ENCODE data around the gene OR2W1. TPM values are rescaled to one million over a fixed set of nuclear protein-coding genes. Genes with fewer than 3 reads are reported as not detected.

Gene OR2W1
- total and polyA plus RNA-seq, 7 donors = not detected

GRCh38 chr6:29079203-29079602 is 34.2 kb upstream of the OR2W1 start:
- Histone ChIP-seq H3K36me3 (no peaks in the 10 kb centered on the region), H3K4me1 (no peaks in the 10 kb centered on the region), H3K27ac (no peak overlapping the region), H3K27me3 (no peaks in the 10 kb centered on the region), H3K4me3 (no peak overlapping the region), H3K9me3 (no peaks in the 10 kb centered on the region)
- no peak for TF ChIP-seq EP300 (IDR thresholded peaks at IDR 0.05)
- TF ChIP-seq POLR2A (IDR thresholded peaks at IDR 0.05) = no peak
- no peak for TF ChIP-seq CTCF (IDR thresholded peaks at IDR 0.05)
- no peak for TF ChIP-seq POLR2AphosphoS5 (IDR thresholded peaks at IDR 0.05)
- intact Hi-C loops (cut with DNase I) = no loop called here
- no peak for DNase-seq
- 76 to 87% methylated on average over 1 of the region's 1 CpG for WGBS, 2 donors

GRCh38 chr6:29071831-29072723 is 27.1 kb upstream of the OR2W1 start:
- H3K27me3 ChIP-seq = no peaks in the 10 kb centered on the region
- H3K9me3 ChIP-seq = no peaks in the 10 kb centered on the region
- no peak overlapping the region for H3K27ac ChIP-seq
- H3K36me3 ChIP-seq = no peaks in the 10 kb centered on the region
- intact Hi-C loops (cut with DNase I) = no loop called here
- H3K4me3 ChIP-seq = no peak overlapping the region
- no peaks in the 10 kb centered on the region for H3K4me1 ChIP-seq
- TF ChIP-seq POLR2AphosphoS5 (IDR thresholded peaks at IDR 0.05) (no peak), EP300 (IDR thresholded peaks at IDR 0.05) (no peak), POLR2A (IDR thresholded peaks at IDR 0.05) (no peak), CTCF (IDR thresholded peaks at IDR 0.05) (no peak)
- WGBS, 2 donors = 31 to 35% methylated on average over 9 of the region's 9 CpGs
- no peak for DNase-seq

- Histone ChIP-seq H3K27me3 (no peaks in the 10 kb centered on the region), H3K27ac (no peak overlapping the region), H3K36me3 (no peaks in the 10 kb centered on the region), H3K4me1 (no peaks in the 10 kb centered on the region), H3K4me3 (no peak overlapping the region), H3K9me3 (no peaks in the 10 kb centered on the region)
- no peak for TF ChIP-seq EP300 (IDR thresholded peaks at IDR 0.05)
- no peak for TF ChIP-seq CTCF (IDR thresholded peaks at IDR 0.05)
- TF ChIP-seq POLR2A (IDR thresholded peaks at IDR 0.05) = no peak
- no peak for TF ChIP-seq POLR2AphosphoS5 (IDR thresholded peaks at IDR 0.05)
- no peak for DNase-seq
- intact Hi-C loops (cut with DNase I) = no loop called here
- WGBS, 2 donors = 88 to 90% methylated on average over 3 of the region's 3 CpGs
Observed at GRCh38 chr6:29051680-29052079, 6.7 kb upstream of the OR2W1 start.

GRCh38 chr6:29035951-29036350 is 9.0 kb downstream of the OR2W1 start:
- DNase-seq = no peak
- Histone ChIP-seq H3K27me3 (no peaks in the 10 kb centered on the region), H3K9me3 (no peaks in the 10 kb centered on the region), H3K4me1 (no peaks in the 10 kb centered on the region), H3K4me3 (no peak overlapping the region), H3K27ac (no peak overlapping the region), H3K36me3 (no peaks in the 10 kb centered on the region)
- intact Hi-C loops (cut with DNase I) = no loop called here
- WGBS, 2 donors = 91 to 93% methylated on average over 24 of the region's 24 CpGs
- TF ChIP-seq EP300 (IDR thresholded peaks at IDR 0.05) (no peak), CTCF (IDR thresholded peaks at IDR 0.05) (no peak), POLR2A (IDR thresholded peaks at IDR 0.05) (no peak), POLR2AphosphoS5 (IDR thresholded peaks at IDR 0.05) (no peak)

All from sigmoid colon (tissue), 7 donors.